PFSK-1 (cell line): ENCODE data around the gene TSPAN15.

Experiments
- FOXP2 ChIP-seq: optimal IDR thresholded peaks from 2 replicates; pipeline ENCODE3; 2011; ENCODE audit warnings: borderline replicate concordance, control low read depth, inconsistent platforms; ENCODE audit not compliant: insufficient read depth; ENCODE audit errors: extremely low read length, extremely low read depth
- POLR2AphosphoS5 ChIP-seq: IDR thresholded peaks from 2 replicates; pipeline ENCODE4 v1.6.1; 2012; ENCODE audit warnings: low read depth, mild to moderate bottlenecking, control low read depth, low read length, moderate library complexity
- REST ChIP-seq, 2 experiments: IDR thresholded peaks; 2 replicates each; pipeline versions ENCODE4 v1.6.1 to v1.8.0; 2011 to 2012; ENCODE audit warnings: low read depth in 2 of 2, low read length in 2 of 2, control low read depth in 1 of 2, inconsistent platforms in 1 of 2, mild to moderate bottlenecking in 1 of 2, moderate library complexity in 1 of 2; ENCODE audit not compliant: insufficient read depth in 1 of 2
- SIN3A ChIP-seq: IDR thresholded peaks from 2 replicates; pipeline ENCODE4 v1.6.1; 2012; ENCODE audit warnings: mild to moderate bottlenecking, low read length, moderate library complexity, borderline replicate concordance; ENCODE audit not compliant: insufficient read depth
- TAF1 ChIP-seq: IDR thresholded peaks from 2 replicates; pipeline ENCODE4 v1.6.1; 2012; ENCODE audit warnings: low read length, control low read depth, borderline replicate concordance; ENCODE audit not compliant: insufficient read depth

Gene TSPAN15

GRCh38 chr10:69434926-69435325, 16.3 kb upstream of the TSPAN15 start:
- no peak for TF ChIP-seq POLR2AphosphoS5
- no peak for TF ChIP-seq SIN3A
- no peak for TF ChIP-seq REST (IDR thresholded peaks at IDR 0.05; ENCODE audit: insufficient read depth in 1 of 2, low read depth in 2 of 2, low read length in 2 of 2)
- no peak for TF ChIP-seq TAF1
- no peak for TF ChIP-seq FOXP2

GRCh38 chr10:69435966-69436520, 15.2 kb upstream of the TSPAN15 start:
- TF ChIP-seq POLR2AphosphoS5 (no peak), SIN3A (no peak), REST (IDR thresholded peaks at IDR 0.05; ENCODE audit: insufficient read depth in 1 of 2, low read depth in 2 of 2, low read length in 2 of 2) (no peak), FOXP2 (no peak), TAF1 (no peak)

GRCh38 chr10:69437321-69438259, 13.7 kb upstream of the TSPAN15 start:
- TF ChIP-seq POLR2AphosphoS5: no peak
- no peak for TF ChIP-seq REST (IDR thresholded peaks at IDR 0.05; ENCODE audit: insufficient read depth in 1 of 2, low read depth in 2 of 2, low read length in 2 of 2)
- no peak for TF ChIP-seq SIN3A
- TF ChIP-seq FOXP2: no peak
- TF ChIP-seq TAF1: no peak

- TF ChIP-seq SIN3A (no peak), FOXP2 (no peak), REST (IDR thresholded peaks at IDR 0.05; ENCODE audit: insufficient read depth in 1 of 2, low read depth in 2 of 2, low read length in 2 of 2) (no peak), TAF1 (no peak), POLR2AphosphoS5 (no peak)
Observed at GRCh38 chr10:69438536-69439349, 12.5 kb upstream of the TSPAN15 start.
